AG08395 (cell line): ENCODE measurements around the gene MORN1.

Experiments
- DNase-seq: peaks from one replicate; pipeline ENCODE4 v3.0.0; 2012; ENCODE audit warnings: mixed read lengths, low spot score

The MORN1 gene

GRCh38 chr1:2373551-2374251 lies 17.7 kb downstream of the MORN1 start:
- DNase-seq, result no peak

GRCh38 chr1:2372551-2373490 lies 18.5 kb downstream of the MORN1 start:
- no peak for DNase-seq

DNA sequence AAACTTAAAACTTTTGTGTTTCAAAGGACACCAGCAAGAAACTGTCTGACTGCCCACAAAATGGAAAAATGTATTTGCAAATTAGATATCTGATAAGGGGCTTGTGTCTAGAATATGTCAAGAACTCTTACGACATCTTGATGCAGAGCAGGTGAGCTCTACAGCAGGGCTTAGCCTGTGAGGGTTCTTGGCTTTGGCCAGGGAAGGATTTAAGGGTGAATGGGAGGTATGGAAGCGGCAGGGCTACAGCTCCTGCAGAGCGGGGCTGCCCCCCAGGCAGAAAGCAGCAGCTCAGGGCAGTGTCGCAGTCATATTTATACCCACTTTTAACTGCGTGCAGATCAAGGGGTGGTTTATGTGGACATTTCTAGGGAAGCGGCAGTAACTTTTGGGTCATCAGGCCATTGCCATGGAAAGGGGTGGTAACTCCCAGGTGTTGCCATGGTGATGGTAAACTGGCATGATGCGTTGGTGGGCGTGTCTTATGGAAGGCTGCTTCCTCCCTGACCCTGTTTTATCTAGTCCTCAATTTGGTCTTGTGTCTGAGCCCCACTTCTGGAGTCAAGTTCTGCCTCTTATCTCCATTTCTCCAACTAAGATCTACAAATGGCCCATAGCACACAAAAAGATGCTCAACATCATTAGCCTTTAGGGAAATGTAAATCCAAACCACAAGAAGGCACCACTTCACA lies 23.2 kb downstream of the MORN1 start:
- DNase-seq, result no peak

DNA sequence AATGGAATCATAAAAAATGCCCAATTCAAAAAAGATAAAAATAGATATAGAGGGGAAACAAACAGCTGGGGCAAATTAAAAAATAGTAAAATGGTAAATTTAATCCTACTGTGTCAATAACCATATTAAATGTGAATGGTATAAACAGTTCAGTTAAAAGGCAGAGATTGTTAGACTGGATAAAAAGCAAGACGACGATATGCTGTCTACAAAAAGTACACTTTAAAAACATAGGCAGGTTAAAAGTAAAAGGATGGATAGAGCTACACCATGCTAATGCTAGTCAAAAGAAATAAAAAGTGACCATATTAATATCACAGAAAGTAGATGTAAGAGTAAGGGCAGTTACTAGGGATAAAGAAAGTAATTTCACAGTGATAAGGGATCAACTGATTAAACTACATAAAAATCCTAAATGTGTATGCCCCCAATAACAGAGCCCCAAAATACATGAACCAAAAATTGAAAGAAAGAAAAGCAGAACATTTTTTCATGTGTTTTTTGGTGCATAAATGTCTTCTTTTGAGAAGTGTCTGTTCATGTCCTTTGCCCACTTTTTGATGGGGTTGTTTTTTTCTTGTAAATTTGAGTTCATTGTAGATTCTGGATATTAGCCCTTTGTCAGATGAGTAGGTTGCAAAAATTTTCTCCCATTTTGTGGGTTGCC lies 27.4 kb downstream of the MORN1 start:
- no peak for DNase-seq

DNA sequence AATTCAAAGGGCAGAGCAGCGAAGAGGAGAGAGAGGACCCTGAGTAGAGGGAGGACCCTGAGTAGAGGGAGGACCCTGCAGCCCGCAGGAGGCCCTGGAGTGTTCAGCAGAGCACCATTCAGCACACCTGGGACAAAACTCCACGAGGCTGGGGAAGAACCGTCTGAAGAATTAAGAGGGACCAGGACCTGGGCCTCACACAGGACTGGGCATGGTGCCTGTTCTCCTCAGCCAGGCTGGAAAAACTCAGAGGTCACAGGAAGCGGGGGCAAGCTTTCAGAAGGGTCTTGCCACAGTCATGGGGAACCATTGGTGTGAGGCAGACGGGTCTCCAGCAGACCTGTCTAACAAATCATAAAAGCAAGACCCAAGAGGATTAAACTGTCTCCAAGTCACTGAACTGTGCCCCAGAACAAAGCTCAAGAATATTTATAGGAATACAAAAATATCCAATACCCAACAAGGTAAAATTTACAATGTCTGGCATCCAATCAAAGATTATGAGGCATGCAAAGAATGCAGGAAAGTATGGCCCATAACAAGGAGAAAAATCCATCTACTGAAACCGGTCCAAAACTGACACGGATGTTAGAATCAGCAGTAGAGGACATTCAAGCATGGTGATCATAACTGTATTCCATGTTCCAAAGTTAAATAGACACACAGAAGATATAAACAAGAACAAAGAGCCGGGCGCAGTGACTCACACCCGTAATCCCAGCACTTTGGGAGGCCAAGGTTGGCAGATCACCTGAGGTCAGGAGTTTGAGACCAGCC lies 30.6 kb downstream of the MORN1 start:
- DNase-seq, result no peak

DNA sequence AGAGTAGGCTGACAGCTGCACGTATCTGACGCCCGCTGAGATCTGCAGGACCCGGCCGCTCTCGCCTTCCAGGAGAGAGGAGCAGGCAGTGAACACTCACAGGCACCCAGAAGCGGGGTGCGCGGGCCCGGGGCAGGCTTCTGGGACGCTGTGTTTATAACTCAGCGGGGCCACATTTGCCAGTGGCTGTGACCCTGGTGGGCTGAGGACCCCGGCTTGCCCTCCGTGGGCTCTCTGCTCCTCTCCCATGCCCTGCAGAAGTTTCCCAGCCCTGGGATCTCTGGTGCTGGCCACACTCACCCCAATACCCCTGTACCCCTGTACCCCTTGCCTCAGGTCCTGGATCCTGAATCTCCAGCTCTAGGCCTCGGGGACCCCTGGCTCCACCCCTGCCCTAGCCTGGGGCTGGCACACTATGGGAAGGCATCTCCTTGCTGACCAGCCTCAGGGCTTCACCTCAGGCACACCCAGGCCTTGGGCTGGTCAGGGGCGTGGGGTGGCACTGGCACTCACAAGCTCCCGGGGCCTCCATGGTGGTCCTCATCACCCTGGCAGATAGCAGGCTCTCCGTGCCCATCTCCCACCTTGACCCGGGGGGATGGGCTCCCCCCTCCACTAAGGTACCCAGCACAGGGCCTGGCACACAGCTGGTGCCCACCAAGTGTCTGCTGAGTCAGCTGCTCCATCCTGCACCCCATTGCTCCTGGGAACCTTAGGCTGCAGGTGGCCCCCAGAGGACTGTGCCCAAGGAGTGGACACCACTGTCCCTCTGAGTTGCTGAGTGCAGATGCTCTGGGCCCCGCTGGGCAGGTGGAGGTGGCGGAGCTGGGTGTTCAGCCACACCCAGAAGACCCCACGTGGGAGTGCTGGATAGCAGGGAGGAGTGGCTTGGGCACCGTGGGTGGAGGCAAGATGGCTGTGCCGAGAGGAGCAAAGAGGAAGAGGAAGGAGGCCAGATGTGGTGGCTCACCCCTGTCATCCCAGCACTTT lies 32.4 kb downstream of the MORN1 start:
- no peak for DNase-seq

DNA sequence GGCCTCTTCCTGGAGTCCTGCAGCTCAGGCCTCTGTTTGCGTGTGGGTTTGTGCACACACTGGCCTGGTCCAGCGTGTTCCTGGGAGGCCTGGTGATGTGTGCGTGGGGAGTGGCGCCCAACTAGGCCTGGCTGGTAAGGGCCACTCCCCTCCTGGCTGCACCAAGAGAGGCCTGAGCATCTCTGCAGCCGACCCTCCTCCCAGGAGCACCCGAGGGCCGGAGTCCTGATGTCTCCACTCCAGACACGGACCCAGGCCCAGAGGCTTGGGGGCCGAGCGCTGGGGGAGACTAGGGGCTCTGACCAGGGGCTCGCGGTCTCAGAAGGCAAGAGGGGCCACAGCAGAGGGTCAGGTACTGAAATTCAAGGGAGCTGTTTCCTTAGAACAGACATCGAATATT lies 33.3 kb downstream of the MORN1 start:
- no peak for DNase-seq

GRCh38 chr1:2356911-2357845 lies 34.2 kb downstream of the MORN1 start:
- no peak for DNase-seq

DNA sequence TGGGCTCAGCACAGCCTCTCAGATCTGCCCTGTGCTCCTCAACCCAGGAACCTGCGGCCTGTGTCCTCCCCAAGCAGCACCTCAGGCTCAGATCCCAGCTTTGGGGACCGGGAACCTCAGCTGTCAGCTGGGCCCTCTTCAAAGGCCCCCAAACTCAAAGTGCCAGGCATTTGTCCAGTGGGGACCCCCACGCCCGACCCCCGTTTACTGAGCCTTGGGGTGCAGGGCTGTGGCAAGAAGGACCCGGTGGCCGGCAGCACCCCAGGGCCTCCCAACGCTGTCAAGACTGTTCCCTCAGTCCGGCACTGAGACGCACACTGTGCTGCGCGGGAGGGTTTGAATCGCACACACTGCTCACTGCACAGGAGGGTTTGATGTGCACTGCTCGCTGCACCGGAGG lies 35.0 kb downstream of the MORN1 start:
- DNase-seq, result no peak

- DNase-seq, result no peak
Measured at GRCh38 chr1:2355373-2356261, 35.7 kb downstream of the MORN1 start.

- no peak for DNase-seq
Measured at GRCh38 chr1:2354511-2355372, 36.6 kb downstream of the MORN1 start.

GRCh38 chr1:2353551-2354438 lies 37.6 kb downstream of the MORN1 start:
- DNase-seq, result no peak

GRCh38 chr1:2352897-2353550 lies 38.3 kb downstream of the MORN1 start:
- no peak for DNase-seq

- no peak for DNase-seq
Measured at GRCh38 chr1:2352341-2352896, 38.9 kb downstream of the MORN1 start.

DNA sequence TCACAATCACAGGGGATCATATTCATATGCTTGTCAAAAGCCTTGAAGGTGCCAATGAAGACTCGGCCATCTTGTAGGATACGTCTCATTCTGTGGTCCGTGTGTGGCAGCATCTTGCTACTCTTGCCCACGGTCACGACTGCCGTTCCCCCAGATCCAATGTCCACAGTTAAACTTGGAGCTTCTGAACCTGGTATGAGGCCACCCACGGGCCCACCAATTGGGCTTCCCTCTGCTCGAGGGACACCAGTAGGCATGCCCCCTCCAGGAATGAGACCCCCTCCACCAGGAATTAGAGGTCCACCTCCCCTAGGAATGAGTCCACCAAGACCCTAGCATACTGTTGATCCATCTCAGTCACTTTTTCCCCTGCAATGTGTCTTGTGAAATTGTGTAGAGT lies 39.6 kb downstream of the MORN1 start:
- no peak for DNase-seq
